C4-2B (cell line): ENCODE data around the gene MIPEP.

Source experiments
- ZFX ChIP-seq: fragments of 450-650 bp; IDR thresholded peaks from 2 replicates; pipeline ENCODE4 v1.6.1; 2017
- TF ChIP-seq, protein P1 (sequence below): fragments of 450-650 bp; conservative IDR thresholded peaks from 2 replicates; pipeline ENCODE4 v1.5.1; 2017; ENCODE audit warnings: mild to moderate bottlenecking

DNA sequence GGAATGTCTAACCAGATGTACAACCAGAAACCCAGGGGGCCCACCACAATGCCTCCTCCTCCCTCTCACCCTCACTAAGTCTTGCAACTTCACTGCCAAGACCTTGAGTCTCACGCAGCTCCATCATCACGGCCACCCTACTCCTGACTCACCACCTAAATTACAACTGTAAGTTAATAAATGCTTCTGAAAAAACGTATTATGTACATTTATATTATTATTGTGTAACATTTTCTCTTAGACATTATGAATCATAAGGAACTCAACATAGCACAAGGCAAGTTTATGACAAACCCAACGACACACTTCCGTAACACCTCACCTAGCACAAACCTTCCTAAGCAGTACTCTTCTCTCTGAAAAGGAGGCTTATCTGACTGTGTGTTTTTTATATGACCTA lies 20.7 kb downstream of the MIPEP start:
- TF ChIP-seq, protein P1, sequence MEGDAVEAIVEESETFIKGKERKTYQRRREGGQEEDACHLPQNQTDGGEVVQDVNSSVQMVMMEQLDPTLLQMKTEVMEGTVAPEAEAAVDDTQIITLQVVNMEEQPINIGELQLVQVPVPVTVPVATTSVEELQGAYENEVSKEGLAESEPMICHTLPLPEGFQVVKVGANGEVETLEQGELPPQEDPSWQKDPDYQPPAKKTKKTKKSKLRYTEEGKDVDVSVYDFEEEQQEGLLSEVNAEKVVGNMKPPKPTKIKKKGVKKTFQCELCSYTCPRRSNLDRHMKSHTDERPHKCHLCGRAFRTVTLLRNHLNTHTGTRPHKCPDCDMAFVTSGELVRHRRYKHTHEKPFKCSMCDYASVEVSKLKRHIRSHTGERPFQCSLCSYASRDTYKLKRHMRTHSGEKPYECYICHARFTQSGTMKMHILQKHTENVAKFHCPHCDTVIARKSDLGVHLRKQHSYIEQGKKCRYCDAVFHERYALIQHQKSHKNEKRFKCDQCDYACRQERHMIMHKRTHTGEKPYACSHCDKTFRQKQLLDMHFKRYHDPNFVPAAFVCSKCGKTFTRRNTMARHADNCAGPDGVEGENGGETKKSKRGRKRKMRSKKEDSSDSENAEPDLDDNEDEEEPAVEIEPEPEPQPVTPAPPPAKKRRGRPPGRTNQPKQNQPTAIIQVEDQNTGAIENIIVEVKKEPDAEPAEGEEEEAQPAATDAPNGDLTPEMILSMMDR, result no peak
- TF ChIP-seq ZFX, result no peak
